A549 (cell line): ENCODE measurements around the gene KTN1. TPM values are rescaled to one million over a fixed set of nuclear protein-coding genes. Genes with fewer than 3 reads are reported as not detected.

Experiments
- ATAC-seq, 2 experiments: fragments of 200-7000 bp in 1 of 2; fragments of >200 bp in 1 of 2; cut with Nextera tagmentation in 1 of 2; cut with Tn5 transposase in 1 of 2; 3 replicates each; pipeline versions ENCODE4 v1.8.0 to v1.9.1; 2018 to 2020; ENCODE audit warnings: mild to moderate bottlenecking in 1 of 2, moderate library complexity in 1 of 2
- CTCF ChIA-PET: fragments of 300-600 bp; sonication (Branson Sonifier 250); formaldehyde crosslinking; extraction: SDS; loops from one replicate; lab custom pipeline; 2021; ENCODE audit warnings: antibody characterized with exemption, inconsistent platforms; lab: Yijun Ruan, JAX
- POLR2A ChIA-PET: fragments of 350-600 bp; formaldehyde crosslinking; extraction: SDS; loops from one replicate; lab custom pipeline; 2021; ENCODE audit warnings: antibody characterized with exemption, inconsistent platforms; lab: Yijun Ruan, JAX
- DNase-seq, 2 experiments: peaks; one replicate each; pipeline versions ENCODE4 v3.0.0 to v3.0.0-alpha.2; 2011 to 2016; ENCODE audit warnings: low read depth in 1 of 2, low spot score in 1 of 2
- FAIRE-seq: peaks from 2 replicates; lab custom pipeline; 2011; peaks lifted over from hg19 to GRCh38; lab: Jason Lieb, UNC
- H3K27ac ChIP-seq, 2 experiments: fragments of >200 bp; sonication (Bioruptor Twin); formaldehyde crosslinking; 3 replicates each; pipeline ENCODE4 v1.5.1; 2016 to 2017
- H3K4me1 ChIP-seq: fragments of >200 bp; sonication (Bioruptor Twin); formaldehyde crosslinking; 3 replicates; pipeline ENCODE4 v1.6.1; 2016
- H3K4me2 ChIP-seq: fragments of >200 bp; sonication (Bioruptor Twin); formaldehyde crosslinking; 3 replicates; pipeline ENCODE4 v1.6.1; 2016
- H3K4me3 ChIP-seq: fragments of >200 bp; sonication (Bioruptor Twin); formaldehyde crosslinking; 3 replicates; pipeline ENCODE4 v1.5.1; 2016
- H3K9me3 ChIP-seq: fragments of >200 bp; sonication (Bioruptor Twin); formaldehyde crosslinking; 3 replicates; pipeline ENCODE4 v1.6.1; 2016
- CHD4 ChIP-seq: fragments of 200-600 bp; sonication (generic); IDR thresholded peaks from 2 replicates; pipeline ENCODE4 v1.6.1; 2016; ENCODE audit warnings: antibody characterized with exemption, mild to moderate bottlenecking, borderline replicate concordance
- FOXS1 ChIP-seq: fragments of 250-450 bp; sonication (Bioruptor Pico); IDR thresholded peaks from 2 replicates; pipeline ENCODE4 v1.5.0; 2020; ENCODE audit warnings: mild to moderate bottlenecking, moderate library complexity
- HDAC2 ChIP-seq: fragments of 200-600 bp; sonication (generic); IDR thresholded peaks from 2 replicates; pipeline ENCODE4 v1.6.1; 2016
- HOXA7 ChIP-seq: fragments of 250-450 bp; sonication (Bioruptor Pico); IDR thresholded peaks from 2 replicates; pipeline ENCODE4 v1.5.0; 2020; ENCODE audit warnings: mild to moderate bottlenecking, moderate library complexity
- KDM1A ChIP-seq: fragments of 200-600 bp; sonication (generic); IDR thresholded peaks from 2 replicates; pipeline ENCODE4 v1.6.1; 2016; ENCODE audit warnings: low read depth, mild to moderate bottlenecking
- PHF8 ChIP-seq: fragments of 200-600 bp; sonication (generic); IDR thresholded peaks from 2 replicates; pipeline ENCODE4 v1.6.1; 2016; ENCODE audit warnings: low read depth, mild to moderate bottlenecking, antibody characterized with exemption, moderate library complexity, borderline replicate concordance
- RFX5 ChIP-seq: fragments of 450-650 bp; IDR thresholded peaks from 2 replicates; pipeline ENCODE4 v1.7.1; 2014; ENCODE audit warnings: antibody characterized with exemption, mild to moderate bottlenecking, moderate library complexity
- SREBF2 ChIP-seq: fragments of 450-650 bp; IDR thresholded peaks from 2 replicates; pipeline ENCODE4 v1.6.1; 2014; ENCODE audit warnings: mild to moderate bottlenecking, moderate library complexity
- TP53 ChIP-seq: fragments of 250-450 bp; sonication (Bioruptor Pico); IDR thresholded peaks from 2 replicates; pipeline ENCODE4 v1.5.0; 2021; ENCODE audit warnings: mild to moderate bottlenecking, moderate library complexity
- WGBS: methylation state at CpG from one replicate; pipeline ENCODE4 v1.1.6; 2017; ENCODE audit errors: missing lambda C conversion rate; 5-methylcytosine and 5-hydroxymethylcytosine counted together
- polyA plus RNA-seq, 4 experiments: library from polyadenylated mRNA; depleted of rRNA in 3 of 4; stranded (reverse); fragments of >200 nt; fragmentation: RNase III in 1 of 4; extraction: RNeasy Plus Mini Kit Qiagen cat#74134 plus additional on column Dnase treatment in 1 of 4; gene quantifications; 2 replicates in 3 of 4; 3 replicates in 1 of 4; pipeline ENCODE4 v1.2.3, GENCODE V29; 2011 to 2017
- TF ChIP-seq, protein P1 (sequence below): fragments of >200 bp; sonication (Bioruptor Twin); formaldehyde crosslinking; IDR thresholded peaks from 2 replicates; pipeline ENCODE4 v1.6.1; 2016
- TF ChIP-seq, protein P2 (sequence below): fragments of >200 bp; sonication (Bioruptor Twin); formaldehyde crosslinking; IDR thresholded peaks from 3 replicates; pipeline ENCODE4 v1.6.1; 2016
- TF ChIP-seq, protein P3 (sequence below): IDR thresholded peaks from 2 replicates; pipeline ENCODE4 v1.6.1; 2012
- TF ChIP-seq, protein P4 (sequence below): fragments of 150-350 bp; IDR thresholded peaks from 2 replicates; pipeline ENCODE4 v1.6.1; 2014; ENCODE audit warnings: low read depth, mild to moderate bottlenecking, low read length
- TF ChIP-seq, protein P5 (sequence below): fragments of 250-450 bp; sonication (Bioruptor Pico); IDR thresholded peaks from 2 replicates; pipeline ENCODE4 v1.5.0; 2020; ENCODE audit warnings: low read depth, mild to moderate bottlenecking, moderate library complexity
- TF ChIP-seq, protein P6 (sequence below): fragments of 200-600 bp; sonication (generic); IDR thresholded peaks from 2 replicates; pipeline ENCODE4 v1.6.1; 2016; ENCODE audit warnings: antibody characterized with exemption, mild to moderate bottlenecking, moderate library complexity

Gene KTN1
- polyA plus RNA-seq, 2 of the 4 experiments (the other 2 are of a cell fraction), result 153 to 233 TPM

DNA sequence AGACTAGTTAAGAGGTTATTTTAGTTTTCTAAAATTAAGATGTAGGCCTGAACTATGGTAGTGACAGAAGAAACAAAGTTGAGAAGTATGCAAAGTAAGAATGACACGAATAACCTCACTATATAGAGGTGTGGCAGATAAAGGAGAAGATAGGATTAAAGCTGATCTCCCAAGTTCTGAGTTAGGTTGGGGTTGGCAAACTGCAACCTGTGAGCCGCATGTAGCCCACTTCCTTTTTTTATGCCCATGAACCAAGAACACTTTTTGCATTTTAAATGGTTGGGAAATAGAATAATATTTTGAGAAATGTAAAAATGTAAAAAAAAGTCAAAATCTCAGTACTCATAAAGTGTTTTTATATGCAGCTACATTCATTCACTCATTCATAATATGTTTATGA is 34.3 kb downstream of the KTN1 start:
- peaks cover 27% of the 10 kb centered on the region for H3K4me1 ChIP-seq
- H3K4me3 ChIP-seq, result no peak overlapping the region
- CTCF ChIA-PET, result interaction anchor here (0.5 to 2.8 kb wide), 3 partner anchors 168 to 1648 kb away, joined by 3 to 6 read pairs (median 5); no protein-coding TSS in a partner anchor
- FAIRE-seq, result no peak
- TF ChIP-seq HDAC2 (no peak), SREBF2 (no peak)
- ATAC-seq, result no peak
- H3K4me2 ChIP-seq, result no peak overlapping the region
- H3K27ac ChIP-seq, result no peak overlapping the region
- DNase-seq, result no peak
- peaks cover 3% of the 10 kb centered on the region for H3K9me3 ChIP-seq
- POLR2A ChIA-PET, result no interaction called here
- WGBS, result 91% methylated on average over 2 of the region's 2 CpGs

DNA sequence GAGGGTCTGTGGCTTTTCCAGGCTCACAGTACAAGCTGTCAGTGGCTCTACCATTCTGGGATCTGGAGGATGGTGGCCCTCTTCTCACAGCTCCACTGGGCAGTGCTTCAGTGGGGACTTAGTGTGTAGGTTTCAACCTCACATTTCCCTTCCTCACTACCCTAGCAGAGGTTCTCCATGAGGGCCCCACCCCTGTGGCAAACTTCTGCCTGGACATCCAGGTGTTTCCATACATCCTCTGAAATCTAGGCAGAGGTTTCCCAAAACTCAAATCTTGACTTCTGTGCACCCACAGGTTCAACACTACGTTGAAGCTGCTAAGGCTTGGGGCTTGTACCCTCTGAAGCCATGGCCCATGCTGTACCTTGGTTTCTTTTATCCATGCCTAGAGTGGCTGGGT is 40.3 kb downstream of the KTN1 start:
- TF ChIP-seq, protein P1, sequence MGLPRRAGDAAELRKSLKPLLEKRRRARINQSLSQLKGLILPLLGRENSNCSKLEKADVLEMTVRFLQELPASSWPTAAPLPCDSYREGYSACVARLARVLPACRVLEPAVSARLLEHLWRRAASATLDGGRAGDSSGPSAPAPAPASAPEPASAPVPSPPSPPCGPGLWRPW, result no peak
- TF ChIP-seq, protein P2, sequence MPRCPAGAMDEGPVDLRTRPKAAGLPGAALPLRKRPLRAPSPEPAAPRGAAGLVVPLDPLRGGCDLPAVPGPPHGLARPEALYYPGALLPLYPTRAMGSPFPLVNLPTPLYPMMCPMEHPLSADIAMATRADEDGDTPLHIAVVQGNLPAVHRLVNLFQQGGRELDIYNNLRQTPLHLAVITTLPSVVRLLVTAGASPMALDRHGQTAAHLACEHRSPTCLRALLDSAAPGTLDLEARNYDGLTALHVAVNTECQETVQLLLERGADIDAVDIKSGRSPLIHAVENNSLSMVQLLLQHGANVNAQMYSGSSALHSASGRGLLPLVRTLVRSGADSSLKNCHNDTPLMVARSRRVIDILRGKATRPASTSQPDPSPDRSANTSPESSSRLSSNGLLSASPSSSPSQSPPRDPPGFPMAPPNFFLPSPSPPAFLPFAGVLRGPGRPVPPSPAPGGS, result no peak
- TF ChIP-seq, protein P3, sequence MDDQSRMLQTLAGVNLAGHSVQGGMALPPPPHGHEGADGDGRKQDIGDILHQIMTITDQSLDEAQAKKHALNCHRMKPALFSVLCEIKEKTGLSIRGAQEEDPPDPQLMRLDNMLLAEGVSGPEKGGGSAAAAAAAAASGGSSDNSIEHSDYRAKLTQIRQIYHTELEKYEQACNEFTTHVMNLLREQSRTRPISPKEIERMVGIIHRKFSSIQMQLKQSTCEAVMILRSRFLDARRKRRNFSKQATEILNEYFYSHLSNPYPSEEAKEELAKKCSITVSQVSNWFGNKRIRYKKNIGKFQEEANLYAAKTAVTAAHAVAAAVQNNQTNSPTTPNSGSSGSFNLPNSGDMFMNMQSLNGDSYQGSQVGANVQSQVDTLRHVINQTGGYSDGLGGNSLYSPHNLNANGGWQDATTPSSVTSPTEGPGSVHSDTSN, result no peak
- TF ChIP-seq KDM1A (no peak), TP53 (no peak), FOXS1 (CRISPR knock-in tag) (no peak), RFX5 (no peak), HOXA7 (CRISPR knock-in tag) (no peak), PHF8 (no peak), CHD4 (no peak)
- TF ChIP-seq, protein P4, sequence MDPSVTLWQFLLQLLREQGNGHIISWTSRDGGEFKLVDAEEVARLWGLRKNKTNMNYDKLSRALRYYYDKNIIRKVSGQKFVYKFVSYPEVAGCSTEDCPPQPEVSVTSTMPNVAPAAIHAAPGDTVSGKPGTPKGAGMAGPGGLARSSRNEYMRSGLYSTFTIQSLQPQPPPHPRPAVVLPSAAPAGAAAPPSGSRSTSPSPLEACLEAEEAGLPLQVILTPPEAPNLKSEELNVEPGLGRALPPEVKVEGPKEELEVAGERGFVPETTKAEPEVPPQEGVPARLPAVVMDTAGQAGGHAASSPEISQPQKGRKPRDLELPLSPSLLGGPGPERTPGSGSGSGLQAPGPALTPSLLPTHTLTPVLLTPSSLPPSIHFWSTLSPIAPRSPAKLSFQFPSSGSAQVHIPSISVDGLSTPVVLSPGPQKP, result no peak
- TF ChIP-seq, protein P5, sequence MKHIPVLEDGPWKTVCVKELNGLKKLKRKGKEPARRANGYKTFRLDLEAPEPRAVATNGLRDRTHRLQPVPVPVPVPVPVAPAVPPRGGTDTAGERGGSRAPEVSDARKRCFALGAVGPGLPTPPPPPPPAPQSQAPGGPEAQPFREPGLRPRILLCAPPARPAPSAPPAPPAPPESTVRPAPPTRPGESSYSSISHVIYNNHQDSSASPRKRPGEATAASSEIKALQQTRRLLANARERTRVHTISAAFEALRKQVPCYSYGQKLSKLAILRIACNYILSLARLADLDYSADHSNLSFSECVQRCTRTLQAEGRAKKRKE (CRISPR knock-in tag), result no peak
- TF ChIP-seq, protein P6, sequence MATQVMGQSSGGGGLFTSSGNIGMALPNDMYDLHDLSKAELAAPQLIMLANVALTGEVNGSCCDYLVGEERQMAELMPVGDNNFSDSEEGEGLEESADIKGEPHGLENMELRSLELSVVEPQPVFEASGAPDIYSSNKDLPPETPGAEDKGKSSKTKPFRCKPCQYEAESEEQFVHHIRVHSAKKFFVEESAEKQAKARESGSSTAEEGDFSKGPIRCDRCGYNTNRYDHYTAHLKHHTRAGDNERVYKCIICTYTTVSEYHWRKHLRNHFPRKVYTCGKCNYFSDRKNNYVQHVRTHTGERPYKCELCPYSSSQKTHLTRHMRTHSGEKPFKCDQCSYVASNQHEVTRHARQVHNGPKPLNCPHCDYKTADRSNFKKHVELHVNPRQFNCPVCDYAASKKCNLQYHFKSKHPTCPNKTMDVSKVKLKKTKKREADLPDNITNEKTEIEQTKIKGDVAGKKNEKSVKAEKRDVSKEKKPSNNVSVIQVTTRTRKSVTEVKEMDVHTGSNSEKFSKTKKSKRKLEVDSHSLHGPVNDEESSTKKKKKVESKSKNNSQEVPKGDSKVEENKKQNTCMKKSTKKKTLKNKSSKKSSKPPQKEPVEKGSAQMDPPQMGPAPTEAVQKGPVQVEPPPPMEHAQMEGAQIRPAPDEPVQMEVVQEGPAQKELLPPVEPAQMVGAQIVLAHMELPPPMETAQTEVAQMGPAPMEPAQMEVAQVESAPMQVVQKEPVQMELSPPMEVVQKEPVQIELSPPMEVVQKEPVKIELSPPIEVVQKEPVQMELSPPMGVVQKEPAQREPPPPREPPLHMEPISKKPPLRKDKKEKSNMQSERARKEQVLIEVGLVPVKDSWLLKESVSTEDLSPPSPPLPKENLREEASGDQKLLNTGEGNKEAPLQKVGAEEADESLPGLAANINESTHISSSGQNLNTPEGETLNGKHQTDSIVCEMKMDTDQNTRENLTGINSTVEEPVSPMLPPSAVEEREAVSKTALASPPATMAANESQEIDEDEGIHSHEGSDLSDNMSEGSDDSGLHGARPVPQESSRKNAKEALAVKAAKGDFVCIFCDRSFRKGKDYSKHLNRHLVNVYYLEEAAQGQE, result no peak
- Histone ChIP-seq H3K27ac (no peak overlapping the region), H3K9me3 (peaks cover 16% of the 10 kb centered on the region), H3K4me2 (no peak overlapping the region), H3K4me3 (no peak overlapping the region), H3K4me1 (no peaks in the 10 kb centered on the region)
- FAIRE-seq (no peak), ATAC-seq (no peak), DNase-seq (no peak)
- WGBS, result 86% methylated on average over 1 of the region's 1 CpG
- ChIA-PET POLR2A (no interaction called here), CTCF (no interaction called here)
